GM19463 (cell line): ENCODE data around the gene CACNA2D1.

Experiments
- ATAC-seq: cut with Tn5 transposase; IDR thresholded peaks from one replicate; pipeline ENCODE4 v1.9.1; 2021; ENCODE audit warnings: mild to moderate bottlenecking, moderate library complexity; ENCODE audit not compliant: unreplicated experiment

Gene CACNA2D1

GRCh38 chr7:82234457-82235049 lies 209.0 kb downstream of the CACNA2D1 start:
- ATAC-seq = no peak

DNA sequence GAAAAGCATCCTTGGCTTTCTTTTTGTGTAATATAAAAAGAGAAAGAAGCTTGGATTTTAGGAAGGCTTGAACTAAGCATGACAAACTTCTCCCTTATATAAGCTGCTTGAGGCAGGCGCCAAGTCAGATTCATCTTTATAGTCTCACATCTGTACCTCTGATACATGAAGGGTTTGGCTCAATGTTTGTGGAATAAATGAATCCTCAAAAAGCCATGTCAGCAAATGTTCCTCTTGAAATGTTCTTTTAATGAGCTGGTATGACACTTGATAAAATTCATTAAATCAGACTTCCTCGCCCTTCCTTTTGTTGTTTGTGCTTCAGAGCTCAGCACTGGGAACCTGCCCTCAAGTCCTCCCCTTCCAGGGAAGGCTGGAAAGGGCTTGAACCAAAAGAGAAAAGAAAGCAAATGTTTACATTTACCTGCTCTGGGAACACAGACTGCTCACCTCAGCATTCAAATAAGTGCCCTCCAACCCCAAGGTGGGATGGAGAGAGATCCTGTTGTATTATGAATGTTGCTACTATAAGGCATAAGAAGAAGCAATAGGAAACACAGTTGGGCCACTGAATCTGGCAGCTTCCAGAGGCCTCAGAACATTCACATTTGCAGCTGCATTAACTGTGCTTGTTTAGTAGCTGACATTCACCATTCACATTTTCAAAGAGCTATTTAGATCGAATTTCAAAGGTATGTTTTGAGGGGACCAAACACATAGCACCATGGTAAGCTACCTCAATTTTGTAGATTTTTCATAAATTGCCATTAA lies 212.6 kb downstream of the CACNA2D1 start:
- no peak for ATAC-seq

- no peak for ATAC-seq
Observed at GRCh38 chr7:82229164-82229563, 214.4 kb downstream of the CACNA2D1 start.

- no peak for ATAC-seq
Observed at GRCh38 chr7:82226191-82226590, 217.4 kb downstream of the CACNA2D1 start.

DNA sequence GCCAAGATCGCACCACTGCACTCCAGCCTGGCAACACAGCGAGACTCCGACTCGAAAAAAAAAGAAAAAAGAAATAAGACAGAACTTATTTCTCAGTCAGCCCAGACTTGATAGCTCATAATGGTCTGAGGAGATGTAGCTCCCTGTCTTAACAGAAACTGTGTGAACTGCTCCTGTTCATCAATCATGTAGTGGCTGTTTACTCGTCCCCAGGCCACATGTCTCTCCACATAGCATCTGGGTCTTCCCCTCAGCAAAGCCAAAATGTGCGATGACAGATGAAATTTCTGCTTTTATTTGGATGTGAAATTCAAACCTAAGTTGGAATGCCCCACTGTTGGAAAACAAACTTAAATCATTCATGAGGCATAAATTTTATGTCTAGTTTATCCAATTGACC lies 219.0 kb downstream of the CACNA2D1 start:
- ATAC-seq = no peak

GRCh38 chr7:82223580-82223979 lies 220.0 kb downstream of the CACNA2D1 start:
- ATAC-seq = no peak

DNA sequence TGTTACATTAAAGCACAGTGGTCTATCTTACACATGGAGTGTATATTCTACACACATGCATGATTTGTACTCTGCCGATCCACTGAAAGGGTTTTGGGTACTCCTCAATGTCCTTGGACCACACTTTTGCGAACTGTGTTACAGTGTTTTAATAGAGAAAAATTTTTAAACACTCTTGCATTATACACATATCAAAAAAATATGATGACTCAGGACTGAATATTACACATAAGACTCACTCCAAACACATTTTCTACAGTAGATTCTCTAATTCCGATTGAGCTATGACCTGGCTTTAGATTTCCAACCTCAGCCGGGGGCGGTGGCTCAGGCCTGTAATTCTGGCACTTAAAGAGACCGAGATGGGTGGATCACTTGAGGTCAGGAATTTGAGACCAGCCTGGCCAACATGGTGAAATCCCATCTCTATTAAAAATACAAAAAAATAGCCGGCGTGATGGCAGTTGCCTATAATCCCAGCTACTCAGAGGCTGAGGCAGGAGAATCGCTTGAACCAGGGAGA lies 222.4 kb downstream of the CACNA2D1 start:
- no peak for ATAC-seq

DNA sequence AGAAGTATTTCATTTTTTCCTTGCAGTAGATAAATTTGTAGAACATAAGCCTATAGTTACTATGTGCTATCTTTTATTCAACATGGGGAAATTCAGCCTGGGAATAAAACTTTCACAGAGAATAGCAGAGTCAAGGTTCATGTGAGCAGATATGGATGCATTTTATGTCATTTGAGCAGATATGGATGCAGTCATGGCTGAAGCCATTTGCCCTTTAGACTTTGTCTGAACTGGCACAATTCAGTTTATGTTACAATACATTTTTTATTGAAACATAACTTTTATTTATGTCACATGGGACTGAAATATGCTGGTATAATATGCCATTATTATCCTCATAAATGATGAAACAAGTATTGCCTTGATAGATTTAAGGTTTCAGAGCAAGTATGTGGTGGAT lies 231.1 kb downstream of the CACNA2D1 start:
- no peak for ATAC-seq

- ATAC-seq = no peak
Observed at GRCh38 chr7:82211333-82211732, 232.2 kb downstream of the CACNA2D1 start.

GRCh38 chr7:82210416-82211184 lies 233.0 kb downstream of the CACNA2D1 start:
- ATAC-seq = no peak

GRCh38 chr7:82209179-82209747 lies 234.3 kb downstream of the CACNA2D1 start:
- ATAC-seq = no peak

DNA sequence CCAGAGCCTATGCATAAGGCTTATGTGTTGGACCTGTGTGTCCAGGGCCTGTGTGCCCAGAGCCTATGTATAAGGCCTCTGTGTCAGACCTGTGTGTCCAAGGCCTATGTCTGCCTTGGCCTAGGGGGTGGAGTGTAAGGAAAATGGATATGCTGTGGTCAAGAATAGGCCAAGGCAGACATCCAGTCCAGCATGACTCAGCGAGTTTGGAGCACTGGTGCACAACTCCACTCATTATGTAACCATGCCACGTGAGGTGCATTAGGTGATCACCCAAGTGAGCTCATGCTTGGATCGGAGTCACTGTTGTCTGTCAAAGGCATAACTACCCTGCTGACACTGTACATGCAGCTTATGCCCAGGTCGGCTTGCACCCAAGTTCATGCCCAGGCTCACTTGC lies 238.9 kb downstream of the CACNA2D1 start:
- no peak for ATAC-seq

- no peak for ATAC-seq
Observed at GRCh38 chr7:82202965-82203364, 240.6 kb downstream of the CACNA2D1 start.

- ATAC-seq = no peak
Observed at GRCh38 chr7:82202107-82202506, 241.5 kb downstream of the CACNA2D1 start.

- ATAC-seq = no peak
Observed at GRCh38 chr7:82200601-82201000, 243.0 kb downstream of the CACNA2D1 start.

GRCh38 chr7:82194016-82194643 lies 249.4 kb downstream of the CACNA2D1 start:
- ATAC-seq = no peak

- no peak for ATAC-seq
Observed at GRCh38 chr7:82188636-82189035, 254.9 kb downstream of the CACNA2D1 start.

- ATAC-seq = no peak
Observed at GRCh38 chr7:82185443-82185842, 258.1 kb downstream of the CACNA2D1 start.

GRCh38 chr7:82183634-82184033 lies 259.9 kb downstream of the CACNA2D1 start:
- no peak for ATAC-seq

- ATAC-seq = no peak
Observed at GRCh38 chr7:82179311-82179710, 264.3 kb downstream of the CACNA2D1 start.

GRCh38 chr7:82175319-82175718 lies 268.3 kb downstream of the CACNA2D1 start:
- no peak for ATAC-seq
